ENCODE measurements around the gene NFIA. TPM values are rescaled to one million over a fixed set of nuclear protein-coding genes. Genes with fewer than 3 reads are reported as not detected.

NFIA gene
- total and polyA plus RNA-seq, 9 of the 15 experiments (the other 6 are each of a cell fraction or from before 2014, with no cell fraction given) = 5.3 to 24.9 (median 9.8) TPM

DNA sequence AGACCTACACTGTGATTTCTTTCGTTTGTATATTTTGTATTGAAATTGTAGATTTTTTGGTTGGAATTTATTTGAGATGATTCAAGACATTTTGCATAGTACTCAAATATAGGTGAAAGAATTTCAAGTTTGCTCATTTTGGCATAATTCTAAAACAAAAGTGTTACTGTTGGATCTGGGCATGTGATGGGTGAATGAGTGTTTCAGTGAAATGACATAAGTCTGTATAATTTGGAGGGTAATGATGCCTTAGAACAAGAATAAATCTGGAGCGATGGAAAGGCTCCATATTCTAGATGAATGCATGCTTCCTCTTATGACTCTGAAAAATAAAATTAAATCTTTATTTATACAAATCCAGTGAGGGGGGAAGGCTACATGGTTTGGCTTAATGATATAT lies 41.0 kb downstream of the NFIA start:
- Histone ChIP-seq H3K27me3 (ENCODE audit: control insufficient read depth in 2 of 2, insufficient read depth in 2 of 2, low read length in 2 of 2) (no peaks in the 10 kb centered on the region), H3K4me1 (replicated peaks in 1 of 2; ENCODE audit: control insufficient read depth in 2 of 2, insufficient read depth in 2 of 2, low read length in 2 of 2) (peaks cover 0 to 31% of the 10 kb centered on the region in 2 experiments; a peak in 3 of 5 replicates), H3K4me2 (ENCODE audit: insufficient read depth, low read length) (no peak overlapping the region), H3K9ac (ENCODE audit: insufficient read depth in 1 of 2, low read depth in 2 of 2, low read length in 2 of 2) (no peak overlapping the region), H3K79me2 (ENCODE audit: control insufficient read depth, insufficient read depth, low read length) (peaks cover 83% of the 10 kb centered on the region), H3K9me3 (replicated peaks; ENCODE audit: control insufficient read depth, insufficient read depth, low read depth, low read length) (no peaks in the 10 kb centered on the region), H3K4me3 (no peak overlapping the region), H3K36me3 (ENCODE audit: control insufficient read depth, insufficient read depth, low read length) (peaks cover 3% of the 10 kb centered on the region; the same call in 1 of the 3 replicates), H3K27ac (ENCODE audit: extremely low read depth, low read depth, low read length) (no peak overlapping the region), H2AFZ (ENCODE audit: low read depth, low read length) (no peak overlapping the region), H4K20me1 (replicated peaks; ENCODE audit: control insufficient read depth, insufficient read depth, low read length) (no peaks in the 10 kb centered on the region), H3K9me1 (ENCODE audit: control insufficient read depth, insufficient read depth, low read length) (no peaks in the 10 kb centered on the region)
- TF ChIP-seq, protein P1, sequence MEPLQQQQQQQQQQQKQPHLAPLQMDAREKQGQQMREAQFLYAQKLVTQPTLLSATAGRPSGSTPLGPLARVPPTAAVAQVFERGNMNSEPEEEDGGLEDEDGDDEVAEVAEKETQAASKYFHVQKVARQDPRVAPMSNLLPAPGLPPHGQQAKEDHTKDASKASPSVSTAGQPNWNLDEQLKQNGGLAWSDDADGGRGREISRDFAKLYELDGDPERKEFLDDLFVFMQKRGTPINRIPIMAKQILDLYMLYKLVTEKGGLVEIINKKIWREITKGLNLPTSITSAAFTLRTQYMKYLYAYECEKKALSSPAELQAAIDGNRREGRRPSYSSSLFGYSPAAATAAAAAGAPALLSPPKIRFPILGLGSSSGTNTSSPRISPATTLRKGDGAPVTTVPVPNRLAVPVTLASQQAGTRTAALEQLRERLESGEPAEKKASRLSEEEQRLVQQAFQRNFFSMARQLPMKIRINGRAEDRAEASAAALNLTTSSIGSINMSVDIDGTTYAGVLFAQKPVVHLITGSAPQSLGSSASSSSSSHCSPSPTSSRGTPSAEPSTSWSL (CRISPR knock-in tag; IDR thresholded peaks at IDR 0.05; ENCODE audit: borderline replicate concordance) = no peak
- no peak for TF ChIP-seq NFE2 (IDR thresholded peaks at IDR 0.05; ENCODE audit: low read depth)
- TF ChIP-seq TAF1 (IDR thresholded peaks at IDR 0.05; ENCODE audit: control insufficient read depth, extremely low read depth, insufficient read depth, low read length, severe bottlenecking) = no peak
- TF ChIP-seq DDX20 (tag; IDR thresholded peaks at IDR 0.05; ENCODE audit: low read depth) = no peak
- TF ChIP-seq ZNF121 (CRISPR knock-in tag; conservative IDR thresholded peaks at IDR 0.05) = no peak
- TF ChIP-seq HDAC1 (IDR thresholded peaks at IDR 0.05) = no peak
- TF ChIP-seq PBX2 (CRISPR knock-in tag; IDR thresholded peaks at IDR 0.05; ENCODE audit: low read depth) = no peak
- no peak for TF ChIP-seq PBX2 (tag; conservative IDR thresholded peaks at IDR 0.05; ENCODE audit: low read depth)
- TF ChIP-seq ZSCAN29 (IDR thresholded peaks at IDR 0.05) = no peak
- 70% methylated on average over 2 of the region's 2 CpGs for WGBS (ENCODE audit: insufficient coverage, low coverage, missing lambda C conversion rate)
- FAIRE-seq (no peak), DNase-seq (ENCODE audit: extremely low read depth in 1 of 4, low spot score in 3 of 4) (no peak), ATAC-seq (no peak)
- ChIA-PET CTCF (ENCODE audit: low intra/inter-chr PET ratio) (no interaction called here), POLR2A (interaction anchor here (0.5 to 2.3 kb wide), 4 partner anchors 8 to 16 kb away, joined by 3 to 9 read pairs (median 6); no protein-coding TSS in a partner anchor)
- in situ Hi-C loops (cut with MboI) = no loop called here
- no TSS peak for BruUV-seq (replicated peaks)
- intact Hi-C loops (cut with micrococcal nuclease) = no loop called here
